Measurements from ENCODE around the gene GABARAP. TPM values are rescaled to one million over a fixed set of nuclear protein-coding genes. Genes with fewer than 3 reads are reported as not detected.

The GABARAP gene
- total and polyA plus RNA-seq, 12 donors = 440 to 733 (median 517) TPM

- H3K36me3 ChIP-seq = peaks cover 0 to 51% (median 11%) of the 10 kb centered on the region in 9 donors
- no peak for DNase-seq
- peak in 6 of 9 donors; percentile 24 to 53 (median 44) for TF ChIP-seq CTCF (IDR thresholded peaks at IDR 0.05)
- 27 to 28% methylated on average over 11 of the region's 11 CpGs for WGBS, 2 donors
- H3K4me1 ChIP-seq = peaks cover 16 to 86% (median 53%) of the 10 kb centered on the region in 9 donors
- no peaks in the 10 kb centered on the region for H3K9me3 ChIP-seq
- ATAC-seq = peak in 6 of 8 donors; percentile 2 to 18 (median 13)
- peak overlapping the region; percentile 63 to 99 (median 88) for H3K4me3 ChIP-seq
- no peaks in the 10 kb centered on the region for H3K27me3 ChIP-seq
- peak overlapping the region; percentile 91 to 100 (median 98) for H3K27ac ChIP-seq
- intact Hi-C loops (cut with DNase I) = no loop called here
Observed at GRCh38 chr17:7220593-7221277, 21.5 kb downstream of the GABARAP start.

GRCh38 chr17:7219812-7220592 is 22.2 kb downstream of the GABARAP start, which contains the start of the genes ACADVL and DLG4:
TSS of gene ACADVL (plus strand) at chr17:7219938. CDS start at chr17:7219985, 47 bp downstream.
TSS of gene DLG4 (minus strand) at chr17:7219836.
- peak; percentile 91 to 94 for DNase-seq
- peak; percentile 82 to 89 (median 86) for ATAC-seq
- H3K9me3 ChIP-seq = no peaks in the 10 kb centered on the region
- TF ChIP-seq CTCF (IDR thresholded peaks at IDR 0.05) = no peak
- peak within 1 kb of the TSS; percentile 91 to 100 (median 98) for H3K27ac ChIP-seq
- H3K36me3 ChIP-seq = peaks cover 0 to 43% (median 11%) of the 10 kb centered on the region in 9 donors
- WGBS, 2 donors = 0% methylated on average over 55 to 63 of the region's 63 CpGs
- H3K27me3 ChIP-seq = no peaks in the 10 kb centered on the region
- peaks cover 16 to 86% (median 60%) of the 10 kb centered on the region in 9 donors for H3K4me1 ChIP-seq
- peak within 1 kb of the TSS; percentile 63 to 99 (median 88) for H3K4me3 ChIP-seq
- intact Hi-C loops (cut with DNase I) = loop anchor here in 1 of 10 donors (2.0 kb wide), 1 partner anchor 19 kb away; the partner anchor contains the start of gene PHF23

GRCh38 chr17:7219229-7219811 is 22.9 kb downstream of the GABARAP start:
- H3K27me3 ChIP-seq = no peaks in the 10 kb centered on the region
- intact Hi-C loops (cut with DNase I) = loop anchor here in 1 of 10 donors (2.0 kb wide), 1 partner anchor 19 kb away; the partner anchor contains the start of gene PHF23
- DNase-seq = no peak
- H3K4me1 ChIP-seq = peaks cover 16 to 80% (median 63%) of the 10 kb centered on the region in 9 donors
- peak overlapping the region; percentile 63 to 99 (median 88) for H3K4me3 ChIP-seq
- H3K27ac ChIP-seq = peak overlapping the region; percentile 91 to 100 (median 98)
- H3K36me3 ChIP-seq = peaks cover 0 to 36% (median 9%) of the 10 kb centered on the region in 9 donors
- no peak for TF ChIP-seq CTCF (IDR thresholded peaks at IDR 0.05)
- 18 to 19% methylated on average over 12 of the region's 12 CpGs for WGBS, 2 donors
- no peaks in the 10 kb centered on the region for H3K9me3 ChIP-seq
- ATAC-seq = no peak

GRCh38 chr17:7218758-7219157 is 23.5 kb downstream of the GABARAP start:
- peaks cover 0 to 31% (median 4%) of the 10 kb centered on the region in 9 donors for H3K36me3 ChIP-seq
- TF ChIP-seq CTCF (IDR thresholded peaks at IDR 0.05) = no peak
- intact Hi-C loops (cut with DNase I) = loop anchor here in 1 of 10 donors (2.0 kb wide), 1 partner anchor 20 kb away; the partner anchor contains the start of gene PHF23
- no peak for DNase-seq
- ATAC-seq = no peak
- no peaks in the 10 kb centered on the region for H3K27me3 ChIP-seq
- peaks cover 19 to 78% (median 65%) of the 10 kb centered on the region in 9 donors for H3K4me1 ChIP-seq
- H3K27ac ChIP-seq = peak overlapping the region in 8 of 10 donors; percentile 67 to 100 (median 98)
- 63 to 65% methylated on average over 6 of the region's 6 CpGs for WGBS, 2 donors
- no peaks in the 10 kb centered on the region for H3K9me3 ChIP-seq
- H3K4me3 ChIP-seq = no peak overlapping the region

Measured in heart right ventricle (tissue), 16 donors.